ENCODE results near the gene BNIP5.

BNIP5 gene

GRCh38 chr6:36290668-36291620 lies 45.7 kb downstream of the BNIP5 start (continued):
- TF ChIP-seq ZBTB6 (tag by site-specific recombination; IDR thresholded peaks at IDR 0.05) (no peak), GLI2 (tag by site-specific recombination; IDR thresholded peaks at IDR 0.05; ENCODE audit: borderline replicate concordance, low read depth) (no peak), EGR2 (tag by site-specific recombination; IDR thresholded peaks at IDR 0.05; ENCODE audit: low read depth) (peak; percentile 84), ZNF660 (tag by site-specific recombination; IDR thresholded peaks at IDR 0.05) (no peak), ZNF398 (tag by site-specific recombination; IDR thresholded peaks at IDR 0.05) (no peak), ZNF548 (tag by site-specific recombination; IDR thresholded peaks at IDR 0.05) (no peak), ZXDB (tag by site-specific recombination; IDR thresholded peaks at IDR 0.05) (no peak), ZNF544 (tag by site-specific recombination; IDR thresholded peaks at IDR 0.05) (no peak), HOXD13 (CRISPR knock-in tag; IDR thresholded peaks at IDR 0.05; ENCODE audit: borderline replicate concordance) (no peak), ZNF157 (tag by site-specific recombination; IDR thresholded peaks at IDR 0.05) (no peak)

DNA sequence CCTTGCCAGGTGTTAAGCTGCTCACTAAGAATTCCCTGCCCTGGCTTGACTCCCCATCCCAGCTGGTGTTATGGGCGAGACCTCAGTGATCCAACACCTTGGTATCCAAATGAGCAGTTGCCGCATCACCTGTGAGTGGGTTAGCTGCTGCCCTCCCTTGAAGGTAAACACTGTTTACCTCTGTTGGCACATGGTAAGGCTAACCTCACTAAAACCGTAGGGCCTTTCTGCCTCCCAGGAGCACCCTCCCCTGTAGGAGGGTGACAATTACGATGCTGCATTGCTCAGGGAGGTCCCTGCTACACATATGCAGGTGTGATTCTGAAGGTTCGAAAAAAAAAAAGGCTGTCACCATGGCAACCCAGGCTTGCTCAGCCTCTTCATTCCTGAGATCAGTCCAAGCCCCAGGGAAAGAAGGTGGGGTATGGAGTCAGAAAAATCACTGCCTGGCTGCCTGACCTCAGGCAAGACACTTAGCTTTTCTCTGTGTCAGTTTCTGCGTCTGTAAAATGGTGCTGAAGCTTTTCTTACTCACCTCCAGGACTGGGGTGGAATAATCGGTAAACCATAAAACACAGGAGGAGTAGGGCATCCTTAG lies 47.3 kb downstream of the BNIP5 start:
- ChIA-PET POLR2A (interaction anchor here (0.5 to 0.8 kb wide), 2 partner anchors 9 to 37 kb away, joined by 4 read pairs; no protein-coding TSS in a partner anchor), CTCF (interaction anchor here (0.7 to 11.4 kb wide), 7 partner anchors 9 to 766 kb away, joined by 3 to 142 read pairs (median 4); no protein-coding TSS in a partner anchor)
- peaks cover 8% of the 10 kb centered on the region for H3K4me1 ChIP-seq (ENCODE audit: control insufficient read depth, insufficient read depth, low read length)
- H3K4me3 ChIP-seq (ENCODE audit: low read depth, low read length) = no peak overlapping the region
- TF ChIP-seq ZNF140 (tag by site-specific recombination; IDR thresholded peaks at IDR 0.05) (no peak), PRDM10 (tag by site-specific recombination; IDR thresholded peaks at IDR 0.05) (peak; percentile 44; the same call in 1 of the 2 replicates), ZNF10 (tag by site-specific recombination; IDR thresholded peaks at IDR 0.05) (0 out of 2 replicates have a peak, but pooled peaks have one; percentile 14), ZNF768 (tag by site-specific recombination; IDR thresholded peaks at IDR 0.05) (peak; percentile 39; the same call in 1 of the 2 replicates), GLIS1 (tag by site-specific recombination; IDR thresholded peaks at IDR 0.05) (peak; percentile 37; the same call in 1 of the 2 replicates)
- H3K27ac ChIP-seq (ENCODE audit: extremely low read depth, low read depth, low read length) = no peak overlapping the region
- no peaks in the 10 kb centered on the region for H3K9me3 ChIP-seq (ENCODE audit: control insufficient read depth, insufficient read depth, low read depth, low read length)
- H3K36me3 ChIP-seq (ENCODE audit: control insufficient read depth in 2 of 2, insufficient read depth in 1 of 2, low read length in 2 of 2) = no peaks in the 10 kb centered on the region
